ENCODE results near the gene B3GLCT. TPM values are rescaled to one million over a fixed set of nuclear protein-coding genes. Genes with fewer than 3 reads are reported as not detected.
A peak's percentile ranks its signal among the peaks of the same experiment; 100 is the strongest.

B3GLCT gene
- total and polyA plus RNA-seq, 2 experiments from 2014 or later: 2.2 to 4.4 TPM

- Mint-ChIP-seq H3K36me3 (ENCODE audit: low read depth) (no peaks in the 10 kb centered on the region), H3K4me1 (peaks cover 8% of the 10 kb centered on the region; the same call in 2 of the 3 replicates), H3K27ac (no peak overlapping the region), H3K4me3 (no peak overlapping the region), H3K9me3 (no peaks in the 10 kb centered on the region), H3K27me3 (ENCODE audit: insufficient read depth, low read depth, poor library complexity) (no peaks in the 10 kb centered on the region)
- no peaks in the 10 kb centered on the region for H3F3A ChIP-seq (replicated peaks; ENCODE audit: low read depth)
- ATAC-seq: peak; percentile 53
- no peaks in the 10 kb centered on the region for H4K20me1 ChIP-seq (replicated peaks; ENCODE audit: insufficient read depth)
- no peak overlapping the region for H3K4me3 ChIP-seq
- no peaks in the 10 kb centered on the region for H3K9me2 ChIP-seq (ENCODE audit: insufficient read depth)
- H3K27ac ChIP-seq (ENCODE audit: low read depth): no peak overlapping the region
- H3K36me3 ChIP-seq (ENCODE audit: insufficient read depth): no peaks in the 10 kb centered on the region
- no peak overlapping the region for H3K4me2 ChIP-seq
- H2AFZ ChIP-seq: no peak overlapping the region
- H3K27me3 ChIP-seq (ENCODE audit: insufficient read depth): no peaks in the 10 kb centered on the region
- no peaks in the 10 kb centered on the region for H3K4me1 ChIP-seq (ENCODE audit: insufficient read depth)
- no peaks in the 10 kb centered on the region for H3K79me2 ChIP-seq (replicated peaks; ENCODE audit: insufficient read depth)
- TF ChIP-seq, protein P1, sequence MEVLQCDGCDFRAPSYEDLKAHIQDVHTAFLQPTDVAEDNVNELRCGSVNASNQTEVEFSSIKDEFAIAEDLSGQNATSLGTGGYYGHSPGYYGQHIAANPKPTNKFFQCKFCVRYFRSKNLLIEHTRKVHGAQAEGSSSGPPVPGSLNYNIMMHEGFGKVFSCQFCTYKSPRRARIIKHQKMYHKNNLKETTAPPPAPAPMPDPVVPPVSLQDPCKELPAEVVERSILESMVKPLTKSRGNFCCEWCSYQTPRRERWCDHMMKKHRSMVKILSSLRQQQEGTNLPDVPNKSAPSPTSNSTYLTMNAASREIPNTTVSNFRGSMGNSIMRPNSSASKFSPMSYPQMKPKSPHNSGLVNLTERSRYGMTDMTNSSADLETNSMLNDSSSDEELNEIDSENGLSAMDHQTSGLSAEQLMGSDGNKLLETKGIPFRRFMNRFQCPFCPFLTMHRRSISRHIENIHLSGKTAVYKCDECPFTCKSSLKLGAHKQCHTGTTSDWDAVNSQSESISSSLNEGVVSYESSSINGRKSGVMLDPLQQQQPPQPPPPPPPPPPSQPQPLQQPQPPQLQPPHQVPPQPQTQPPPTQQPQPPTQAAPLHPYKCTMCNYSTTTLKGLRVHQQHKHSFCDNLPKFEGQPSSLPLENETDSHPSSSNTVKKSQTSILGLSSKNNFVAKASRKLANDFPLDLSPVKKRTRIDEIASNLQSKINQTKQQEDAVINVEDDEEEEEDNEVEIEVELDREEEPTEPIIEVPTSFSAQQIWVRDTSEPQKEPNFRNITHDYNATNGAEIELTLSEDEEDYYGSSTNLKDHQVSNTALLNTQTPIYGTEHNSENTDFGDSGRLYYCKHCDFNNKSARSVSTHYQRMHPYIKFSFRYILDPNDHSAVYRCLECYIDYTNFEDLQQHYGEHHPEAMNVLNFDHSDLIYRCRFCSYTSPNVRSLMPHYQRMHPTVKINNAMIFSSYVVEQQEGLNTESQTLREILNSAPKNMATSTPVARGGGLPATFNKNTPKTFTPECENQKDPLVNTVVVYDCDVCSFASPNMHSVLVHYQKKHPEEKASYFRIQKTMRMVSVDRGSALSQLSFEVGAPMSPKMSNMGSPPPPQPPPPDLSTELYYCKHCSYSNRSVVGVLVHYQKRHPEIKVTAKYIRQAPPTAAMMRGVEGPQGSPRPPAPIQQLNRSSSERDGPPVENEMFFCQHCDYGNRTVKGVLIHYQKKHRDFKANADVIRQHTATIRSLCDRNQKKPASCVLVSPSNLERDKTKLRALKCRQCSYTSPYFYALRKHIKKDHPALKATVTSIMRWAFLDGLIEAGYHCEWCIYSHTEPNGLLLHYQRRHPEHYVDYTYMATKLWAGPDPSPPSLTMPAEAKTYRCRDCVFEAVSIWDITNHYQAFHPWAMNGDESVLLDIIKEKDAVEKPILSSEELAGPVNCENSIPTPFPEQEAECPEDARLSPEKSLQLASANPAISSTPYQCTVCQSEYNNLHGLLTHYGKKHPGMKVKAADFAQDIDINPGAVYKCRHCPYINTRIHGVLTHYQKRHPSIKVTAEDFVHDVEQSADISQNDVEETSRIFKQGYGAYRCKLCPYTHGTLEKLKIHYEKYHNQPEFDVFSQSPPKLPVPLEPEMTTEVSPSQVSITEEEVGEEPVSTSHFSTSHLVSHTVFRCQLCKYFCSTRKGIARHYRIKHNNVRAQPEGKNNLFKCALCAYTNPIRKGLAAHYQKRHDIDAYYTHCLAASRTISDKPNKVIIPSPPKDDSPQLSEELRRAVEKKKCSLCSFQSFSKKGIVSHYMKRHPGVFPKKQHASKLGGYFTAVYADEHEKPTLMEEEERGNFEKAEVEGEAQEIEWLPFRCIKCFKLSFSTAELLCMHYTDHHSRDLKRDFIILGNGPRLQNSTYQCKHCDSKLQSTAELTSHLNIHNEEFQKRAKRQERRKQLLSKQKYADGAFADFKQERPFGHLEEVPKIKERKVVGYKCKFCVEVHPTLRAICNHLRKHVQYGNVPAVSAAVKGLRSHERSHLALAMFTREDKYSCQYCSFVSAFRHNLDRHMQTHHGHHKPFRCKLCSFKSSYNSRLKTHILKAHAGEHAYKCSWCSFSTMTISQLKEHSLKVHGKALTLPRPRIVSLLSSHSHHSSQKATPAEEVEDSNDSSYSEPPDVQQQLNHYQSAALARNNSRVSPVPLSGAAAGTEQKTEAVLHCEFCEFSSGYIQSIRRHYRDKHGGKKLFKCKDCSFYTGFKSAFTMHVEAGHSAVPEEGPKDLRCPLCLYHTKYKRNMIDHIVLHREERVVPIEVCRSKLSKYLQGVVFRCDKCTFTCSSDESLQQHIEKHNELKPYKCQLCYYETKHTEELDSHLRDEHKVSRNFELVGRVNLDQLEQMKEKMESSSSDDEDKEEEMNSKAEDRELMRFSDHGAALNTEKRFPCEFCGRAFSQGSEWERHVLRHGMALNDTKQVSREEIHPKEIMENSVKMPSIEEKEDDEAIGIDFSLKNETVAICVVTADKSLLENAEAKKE (CRISPR knock-in tag; IDR thresholded peaks at IDR 0.05): no peak
- TF ChIP-seq, protein P2, sequence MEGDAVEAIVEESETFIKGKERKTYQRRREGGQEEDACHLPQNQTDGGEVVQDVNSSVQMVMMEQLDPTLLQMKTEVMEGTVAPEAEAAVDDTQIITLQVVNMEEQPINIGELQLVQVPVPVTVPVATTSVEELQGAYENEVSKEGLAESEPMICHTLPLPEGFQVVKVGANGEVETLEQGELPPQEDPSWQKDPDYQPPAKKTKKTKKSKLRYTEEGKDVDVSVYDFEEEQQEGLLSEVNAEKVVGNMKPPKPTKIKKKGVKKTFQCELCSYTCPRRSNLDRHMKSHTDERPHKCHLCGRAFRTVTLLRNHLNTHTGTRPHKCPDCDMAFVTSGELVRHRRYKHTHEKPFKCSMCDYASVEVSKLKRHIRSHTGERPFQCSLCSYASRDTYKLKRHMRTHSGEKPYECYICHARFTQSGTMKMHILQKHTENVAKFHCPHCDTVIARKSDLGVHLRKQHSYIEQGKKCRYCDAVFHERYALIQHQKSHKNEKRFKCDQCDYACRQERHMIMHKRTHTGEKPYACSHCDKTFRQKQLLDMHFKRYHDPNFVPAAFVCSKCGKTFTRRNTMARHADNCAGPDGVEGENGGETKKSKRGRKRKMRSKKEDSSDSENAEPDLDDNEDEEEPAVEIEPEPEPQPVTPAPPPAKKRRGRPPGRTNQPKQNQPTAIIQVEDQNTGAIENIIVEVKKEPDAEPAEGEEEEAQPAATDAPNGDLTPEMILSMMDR (conservative IDR thresholded peaks at IDR 0.05; ENCODE audit: low read depth in 2 of 2): no peak
- TF ChIP-seq POLR2AphosphoS5 (IDR thresholded peaks at IDR 0.05; ENCODE audit: low read depth) (no peak), EZH2 (IDR thresholded peaks at IDR 0.05; ENCODE audit: low read depth, unreplicated experiment) (no peak), NANOG (IDR thresholded peaks at IDR 0.05; ENCODE audit: borderline replicate concordance) (no peak), JUNB (IDR thresholded peaks at IDR 0.05; ENCODE audit: unreplicated experiment) (no peak), EZH2phosphoT487 (IDR thresholded peaks at IDR 0.05; ENCODE audit: unreplicated experiment) (no peak), STAT1 (IDR thresholded peaks at IDR 0.05; ENCODE audit: unreplicated experiment) (no peak), ZNF331 (CRISPR knock-in tag; IDR thresholded peaks at IDR 0.05; ENCODE audit: low read depth) (no peak), ZNF114 (CRISPR knock-in tag; IDR thresholded peaks at IDR 0.05) (no peak), CREB1 (CRISPR knock-in tag; IDR thresholded peaks at IDR 0.05; ENCODE audit: low read depth) (no peak), REST (IDR thresholded peaks at IDR 0.05; ENCODE audit: unreplicated experiment) (no peak)
- TF ChIP-seq, protein P3, sequence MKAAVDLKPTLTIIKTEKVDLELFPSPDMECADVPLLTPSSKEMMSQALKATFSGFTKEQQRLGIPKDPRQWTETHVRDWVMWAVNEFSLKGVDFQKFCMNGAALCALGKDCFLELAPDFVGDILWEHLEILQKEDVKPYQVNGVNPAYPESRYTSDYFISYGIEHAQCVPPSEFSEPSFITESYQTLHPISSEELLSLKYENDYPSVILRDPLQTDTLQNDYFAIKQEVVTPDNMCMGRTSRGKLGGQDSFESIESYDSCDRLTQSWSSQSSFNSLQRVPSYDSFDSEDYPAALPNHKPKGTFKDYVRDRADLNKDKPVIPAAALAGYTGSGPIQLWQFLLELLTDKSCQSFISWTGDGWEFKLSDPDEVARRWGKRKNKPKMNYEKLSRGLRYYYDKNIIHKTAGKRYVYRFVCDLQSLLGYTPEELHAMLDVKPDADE (IDR thresholded peaks at IDR 0.05): no peak
- peak; percentile 21 for DNase-seq (ENCODE audit: low spot score)
Observed at GRCh38 chr13:31380715-31381114, 180.9 kb downstream of the B3GLCT start.
